GM19035 (cell line): Measurements from ENCODE around the gene XK.
"Not testable (repeated sequence)": the region's sequence is repeated elsewhere in the genome, so short reads cannot be mapped to it uniquely, and the experiment has no call there.

ENCODE experiments used
- ATAC-seq: cut with Tn5 transposase; IDR thresholded peaks from one replicate; pipeline ENCODE4 v1.9.1; 2021; ENCODE audit not compliant: unreplicated experiment

The XK gene

DNA sequence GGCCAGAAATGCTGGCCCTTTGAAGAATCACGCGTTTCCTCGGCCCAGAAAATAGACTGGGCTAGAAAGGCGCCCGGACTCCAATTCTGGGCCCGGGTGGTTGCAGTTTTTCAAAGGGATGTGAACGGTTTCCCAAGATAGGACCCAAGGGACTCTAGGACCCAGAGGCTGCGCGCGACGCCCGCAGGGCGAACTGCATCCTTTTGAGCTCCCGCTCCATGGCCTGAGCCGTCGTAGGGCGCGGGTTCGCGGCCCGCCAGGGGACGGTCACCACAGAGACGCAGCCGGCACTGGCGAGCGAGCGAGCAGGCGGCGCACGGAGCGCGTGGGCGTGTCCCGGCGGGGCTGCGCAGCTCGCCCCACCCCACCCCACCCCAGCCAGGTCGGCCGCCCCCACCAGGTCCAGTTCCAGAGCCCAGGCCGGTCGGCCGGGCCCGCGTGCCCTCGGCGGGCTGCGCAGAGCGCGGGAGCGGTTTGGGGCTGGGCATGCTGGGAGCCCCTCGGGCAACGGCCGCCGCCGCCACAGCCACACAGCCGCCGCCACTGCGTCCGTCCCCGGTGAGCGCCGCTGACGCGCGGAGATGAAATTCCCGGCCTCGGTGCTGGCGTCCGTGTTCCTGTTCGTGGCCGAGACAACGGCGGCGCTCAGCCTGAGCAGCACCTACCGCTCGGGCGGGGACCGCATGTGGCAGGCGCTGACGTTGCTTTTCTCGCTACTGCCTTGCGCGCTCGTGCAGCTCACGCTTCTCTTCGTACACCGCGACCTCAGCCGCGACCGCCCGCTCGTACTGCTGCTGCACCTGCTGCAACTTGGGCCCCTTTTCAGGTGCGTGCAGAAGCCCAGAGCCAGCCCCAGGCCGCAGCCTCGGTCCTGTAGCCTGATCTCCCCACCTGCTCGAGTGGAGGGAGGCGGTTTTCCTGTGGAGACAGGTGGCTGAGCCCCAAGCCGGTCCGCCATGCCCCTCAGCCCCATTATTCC, at the start of gene XK:
XK (plus strand) TSS at position 411 of the 979 bp plus-strand sequence; CDS start at position 582, 171 bp downstream.
- peak; percentile 81 for ATAC-seq

DNA sequence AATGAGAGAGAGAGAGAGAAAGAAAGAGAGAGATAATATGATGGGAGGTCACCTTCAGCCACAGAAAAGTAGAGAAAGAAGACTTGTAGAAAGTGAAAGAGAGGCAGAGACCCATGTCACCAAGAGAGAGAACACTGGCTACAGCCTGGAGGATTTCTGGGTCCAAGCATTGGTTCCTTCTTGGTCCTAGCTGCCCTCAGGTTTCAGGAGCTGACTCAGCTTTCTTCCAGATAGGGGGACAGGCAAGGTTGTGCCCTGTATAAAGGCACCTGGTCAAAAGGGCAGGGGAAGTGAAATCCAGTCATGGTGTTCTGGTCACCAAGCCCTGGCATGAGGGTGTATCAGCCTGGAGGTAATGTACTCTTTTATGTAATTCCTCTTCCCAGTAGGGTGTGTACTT, 47.5 kb upstream of the XK start:
- ATAC-seq = no peak

DNA sequence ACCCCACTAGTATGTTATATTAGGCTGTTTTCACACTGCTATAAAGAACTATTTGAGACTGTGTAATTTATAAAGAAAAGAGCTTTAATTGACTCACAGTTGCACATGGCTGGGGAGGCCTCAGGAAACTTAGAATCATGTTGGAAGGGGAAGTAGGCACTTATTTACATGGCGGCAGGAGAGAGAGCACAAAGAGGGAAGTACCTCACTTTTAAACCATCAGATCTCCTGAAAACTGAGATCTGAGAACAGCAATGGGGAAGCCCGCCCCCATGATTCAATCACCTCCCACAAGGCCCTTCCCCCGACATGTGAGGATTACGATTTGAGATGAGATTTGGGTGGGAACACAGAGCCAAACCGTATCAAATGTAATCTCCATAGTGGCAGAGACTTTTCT, 45.4 kb upstream of the XK start:
- no peak for ATAC-seq

DNA sequence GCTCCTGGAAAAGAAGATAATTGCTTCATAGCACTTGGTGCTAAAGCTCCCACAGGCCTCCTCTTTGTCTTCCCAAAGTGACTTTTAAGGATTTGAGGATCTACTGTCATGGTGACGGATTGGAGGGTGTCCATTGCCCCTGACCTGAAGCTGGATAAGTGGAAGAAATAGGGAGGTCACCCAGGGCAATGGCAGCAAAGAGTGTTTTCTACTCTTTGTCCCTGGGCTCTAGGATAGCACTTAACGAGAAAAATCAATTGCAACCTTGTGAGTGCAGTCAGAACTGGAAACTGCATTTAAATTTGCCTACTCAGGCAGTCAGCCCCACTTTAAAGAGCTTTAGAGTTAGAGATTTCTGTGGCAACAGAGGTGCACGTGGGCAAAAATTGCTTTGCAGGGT, 43.7 kb upstream of the XK start:
- no peak for ATAC-seq

DNA sequence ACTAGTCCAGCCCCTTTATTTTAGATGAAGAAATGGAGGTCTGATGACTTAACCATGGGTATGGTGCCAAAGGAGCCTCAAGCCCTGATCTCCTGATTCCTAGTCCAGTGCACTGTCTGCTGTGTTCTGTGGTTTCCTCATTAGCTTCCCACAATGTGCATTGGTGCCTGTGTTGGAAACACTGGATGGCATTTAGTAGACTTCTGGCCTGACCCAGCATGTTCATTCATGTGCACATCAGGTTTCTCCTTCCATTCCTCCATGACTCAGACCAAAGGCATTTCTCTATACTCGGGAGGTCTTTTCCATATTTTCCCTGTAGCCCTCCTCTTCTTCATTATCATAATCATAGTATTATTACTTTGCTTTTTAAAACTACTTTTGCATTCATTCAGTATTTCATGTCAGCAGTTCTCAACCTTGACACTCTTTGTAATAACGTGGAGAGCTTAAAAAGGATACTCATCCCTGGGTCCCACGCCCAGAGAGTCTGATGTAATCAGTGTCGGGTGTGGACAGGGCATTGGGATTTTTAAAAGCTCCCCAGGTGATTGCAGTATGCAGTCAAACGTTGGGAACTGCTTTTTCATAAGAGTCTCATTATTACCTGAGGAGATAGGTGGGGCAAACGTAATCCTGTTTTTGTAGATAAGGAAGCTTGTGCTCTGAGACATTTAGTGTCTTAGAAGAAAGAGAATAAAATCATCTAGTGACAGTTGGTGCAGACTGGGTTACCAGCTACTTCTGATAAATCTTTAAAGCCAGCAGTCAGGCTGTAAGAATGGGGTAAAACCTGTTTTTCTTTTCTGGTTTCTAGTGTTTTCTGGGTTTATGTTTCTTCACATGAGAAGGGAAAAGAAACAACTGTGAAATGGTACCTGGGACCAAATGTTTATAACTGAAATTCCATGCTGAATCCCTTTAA, 40.9 kb upstream of the XK start:
- no peak for ATAC-seq

GRCh38 chrX:37646254-37646653, 39.3 kb upstream of the XK start:
- no peak for ATAC-seq

- not testable (repeated sequence) for ATAC-seq
Observed at GRCh38 chrX:37650879-37651278, 34.7 kb upstream of the XK start.

GRCh38 chrX:37651921-37652452, 33.6 kb upstream of the XK start:
- no peak for ATAC-seq

DNA sequence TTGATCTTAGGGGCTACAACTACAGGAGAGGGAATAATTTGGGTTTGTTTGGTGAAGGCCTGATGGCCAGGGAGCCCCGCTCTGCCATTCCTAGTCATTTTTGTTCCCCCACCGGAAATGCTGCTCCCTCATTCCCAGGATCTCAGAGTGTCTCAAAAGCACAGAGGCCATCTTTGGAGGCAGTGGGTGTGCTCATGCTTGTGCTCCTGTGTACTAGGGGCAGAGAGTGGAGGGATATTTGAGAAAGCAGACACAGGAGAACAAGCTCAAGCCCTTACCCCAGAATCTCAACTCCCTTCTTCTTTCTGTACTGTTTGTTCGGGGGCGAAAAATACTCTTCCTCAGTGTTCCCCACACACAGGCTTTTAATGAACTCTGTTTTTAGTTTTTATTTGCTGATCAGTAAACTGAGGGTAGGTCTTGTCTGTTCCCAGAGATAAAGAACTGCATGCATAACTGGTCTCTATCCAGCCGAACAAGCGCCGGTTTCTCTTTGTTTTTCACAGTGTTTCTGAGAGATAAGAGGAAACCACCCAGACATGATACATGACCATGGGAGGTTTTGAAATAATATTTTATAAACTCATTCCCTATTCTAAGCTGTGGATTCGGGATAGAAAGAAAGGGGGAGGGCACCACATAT, 32.9 kb upstream of the XK start:
- ATAC-seq = no peak

DNA sequence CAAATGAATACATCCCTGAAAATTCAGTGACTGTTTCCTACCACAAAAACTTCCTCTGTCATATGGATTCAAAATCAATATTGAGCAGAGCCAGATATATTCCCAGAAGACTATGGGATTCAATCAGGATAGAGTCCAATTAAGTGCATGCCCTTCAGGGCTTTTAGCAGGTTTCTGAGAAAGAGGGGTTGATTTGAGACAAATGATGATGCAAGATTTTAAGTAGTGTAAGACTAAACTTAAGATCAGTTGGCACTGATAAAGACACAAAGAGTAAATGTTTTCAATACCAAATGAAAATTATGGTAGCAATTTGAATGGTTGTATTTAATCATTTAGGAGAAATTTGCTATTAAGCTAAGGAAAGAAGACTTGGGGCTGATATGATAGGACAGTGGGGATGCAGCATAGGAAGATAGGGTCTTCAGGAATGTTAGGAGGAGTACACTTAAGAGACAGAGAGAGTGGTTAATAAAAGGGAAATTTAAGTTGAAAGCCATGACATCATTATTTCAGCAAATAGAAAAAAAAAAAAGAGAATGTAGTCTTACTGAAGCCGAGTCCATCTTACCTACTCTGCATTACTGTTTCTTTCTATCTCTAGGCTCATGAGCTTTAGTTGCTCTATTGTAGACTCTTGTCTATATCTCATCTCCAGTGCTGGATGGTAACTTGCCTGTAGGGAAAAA, 32.0 kb upstream of the XK start:
- ATAC-seq = no peak

GRCh38 chrX:37658343-37659030, 27.1 kb upstream of the XK start:
- ATAC-seq = no peak

GRCh38 chrX:37659047-37659446, 26.5 kb upstream of the XK start:
- ATAC-seq = no peak

- no peak for ATAC-seq
Observed at GRCh38 chrX:37662181-37662580, 23.4 kb upstream of the XK start.

GRCh38 chrX:37666516-37666915, 19.1 kb upstream of the XK start:
- ATAC-seq = no peak

GRCh38 chrX:37667141-37667540, 18.4 kb upstream of the XK start:
- ATAC-seq = no peak

DNA sequence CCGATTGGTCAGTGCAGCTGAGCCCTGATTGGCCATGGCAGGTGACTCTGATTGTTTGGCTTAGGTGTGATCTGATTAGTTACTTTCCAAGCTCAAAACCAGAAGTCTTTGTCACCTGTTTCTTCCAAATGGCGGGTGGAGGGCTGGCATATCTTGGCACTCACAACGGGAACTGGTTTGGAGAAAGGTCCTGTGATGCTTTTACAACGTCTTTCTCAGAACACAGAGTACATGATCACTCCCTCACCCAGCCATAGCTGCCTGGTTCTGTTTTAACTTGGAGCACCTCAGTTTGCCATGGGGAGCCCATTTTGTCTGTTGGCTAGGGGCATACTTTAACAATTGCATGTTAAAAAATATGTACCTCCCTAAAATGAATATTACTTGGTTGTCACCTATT, 13.0 kb upstream of the XK start:
- no peak for ATAC-seq

GRCh38 chrX:37676811-37677210, 8.8 kb upstream of the XK start:
- no peak for ATAC-seq

GRCh38 chrX:37677243-37677642, 8.3 kb upstream of the XK start:
- ATAC-seq = no peak

DNA sequence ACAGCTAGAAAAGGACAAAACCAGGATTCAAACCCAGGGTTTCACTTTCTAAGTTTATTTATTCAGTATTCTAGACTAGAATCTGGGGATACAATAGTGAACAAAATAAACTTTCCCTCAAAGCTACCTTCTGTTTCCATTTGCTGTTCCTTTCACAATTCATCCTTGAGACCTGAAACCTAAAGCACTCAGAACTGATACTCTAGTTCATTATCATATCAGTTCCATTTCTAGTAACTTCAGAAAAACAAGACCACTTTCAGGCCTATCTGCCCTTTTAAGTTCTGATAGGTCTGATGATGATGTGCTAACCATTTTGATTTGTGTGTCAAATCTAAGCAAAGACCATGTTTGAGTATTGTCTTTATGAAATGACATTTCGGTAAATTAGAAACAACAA, 7.8 kb upstream of the XK start:
- ATAC-seq = peak; percentile 59

GRCh38 chrX:37678574-37678973, 7.0 kb upstream of the XK start:
- no peak for ATAC-seq
